ENCODE data around the gene DNM3. TPM values are rescaled to one million over a fixed set of nuclear protein-coding genes. Genes with fewer than 3 reads are reported as not detected.

The DNM3 gene
- total and polyA plus RNA-seq, 9 donors = 3.1 to 6.5 (median 4.4) TPM

- no peaks in the 10 kb centered on the region for H3K9me3 ChIP-seq
- H3K36me3 ChIP-seq = no peaks in the 10 kb centered on the region
- no peak overlapping the region for H3K4me3 ChIP-seq
- DNase-seq = no peak
- H3K4me1 ChIP-seq (ENCODE audit: insufficient read depth) = peaks cover 6% of the 10 kb centered on the region
- no peaks in the 10 kb centered on the region for H3K27me3 ChIP-seq
- H3K27ac ChIP-seq = no peak overlapping the region
- intact Hi-C loops (cut with DNase I) = loop anchor here in 1 of 4 donors (10.0 kb wide), 1 partner anchor 208 kb away; no protein-coding TSS in a partner anchor
- TF ChIP-seq POLR2A (IDR thresholded peaks at IDR 0.05) (no peak), EP300 (IDR thresholded peaks at IDR 0.05) (no peak), CTCF (IDR thresholded peaks at IDR 0.05) (no peak)
- 84 to 93% (median 91%) methylated on average over 1 of the region's 1 CpG for WGBS, 3 donors
These were observed 511.1 kb downstream of the DNM3 start for GRCh38 chr1:172352435-172352834.

DNA sequence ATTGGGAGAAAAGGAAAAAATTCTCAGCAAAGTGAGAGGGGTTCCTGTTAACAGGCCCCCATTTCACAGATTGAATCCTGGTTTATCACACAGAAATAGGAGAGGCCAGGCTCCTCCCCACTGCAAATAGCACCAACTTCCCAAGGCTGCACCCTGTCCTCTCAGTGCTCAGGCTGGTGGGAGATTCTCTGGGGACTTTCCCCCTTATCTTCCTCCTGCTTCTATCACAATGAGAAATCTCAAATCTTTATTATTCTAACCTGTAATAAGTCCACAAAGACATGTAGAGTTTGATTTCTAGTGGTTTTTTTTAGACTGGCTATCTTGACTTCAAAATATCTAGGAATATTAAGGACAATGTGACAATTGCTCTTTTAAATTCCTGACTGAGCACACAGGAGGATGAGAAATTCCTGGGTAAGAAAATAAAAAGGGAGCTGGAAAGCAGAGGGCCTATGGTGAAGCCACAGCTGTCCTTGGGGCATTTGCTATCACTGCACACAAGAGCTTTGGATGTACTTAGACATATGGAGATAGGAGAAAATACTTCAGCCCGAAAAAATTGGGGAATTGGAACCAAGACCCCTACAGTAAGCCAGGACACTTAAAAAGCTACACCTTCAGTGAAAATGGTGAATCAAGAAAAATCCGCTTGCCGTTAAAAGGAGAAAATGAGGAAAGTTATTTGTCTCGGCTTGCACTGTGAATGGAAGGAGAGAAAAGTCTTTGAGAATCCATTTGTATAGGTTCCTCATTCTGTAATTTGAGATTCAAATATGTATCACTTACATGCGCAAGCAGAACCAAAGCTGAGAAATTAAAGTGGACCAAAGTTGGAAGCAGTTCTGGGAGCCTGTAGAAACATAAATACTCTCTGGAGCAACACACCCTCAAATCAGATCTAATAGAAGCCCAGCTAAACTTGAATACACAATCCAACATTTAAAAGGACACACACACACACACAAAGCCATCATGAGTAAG lies 513.3 kb downstream of the DNM3 start:
- peaks cover 11% of the 10 kb centered on the region for H3K4me1 ChIP-seq (ENCODE audit: insufficient read depth)
- H3K4me3 ChIP-seq = no peak overlapping the region
- no peak overlapping the region for H3K27ac ChIP-seq
- no peaks in the 10 kb centered on the region for H3K9me3 ChIP-seq
- DNase-seq = no peak
- H3K27me3 ChIP-seq = no peaks in the 10 kb centered on the region
- intact Hi-C loops (cut with DNase I) = loop anchor here in 1 of 4 donors (10.0 kb wide), 1 partner anchor 210 kb away; no protein-coding TSS in a partner anchor
- no peak for TF ChIP-seq CTCF (IDR thresholded peaks at IDR 0.05)
- no peak for TF ChIP-seq EP300 (IDR thresholded peaks at IDR 0.05)
- no peak for TF ChIP-seq POLR2A (IDR thresholded peaks at IDR 0.05)
- WGBS, 3 donors = 84 to 86% (median 85%) methylated on average over 5 of the region's 5 CpGs
- H3K36me3 ChIP-seq = no peaks in the 10 kb centered on the region

GRCh38 chr1:172356620-172357019 lies 515.3 kb downstream of the DNM3 start:
- peak overlapping the region in 1 of 2 donors; percentile 1 for H3K27ac ChIP-seq
- no peak for TF ChIP-seq CTCF (IDR thresholded peaks at IDR 0.05)
- no peak for TF ChIP-seq EP300 (IDR thresholded peaks at IDR 0.05)
- no peak for TF ChIP-seq POLR2A (IDR thresholded peaks at IDR 0.05)
- no peaks in the 10 kb centered on the region for H3K36me3 ChIP-seq
- no peaks in the 10 kb centered on the region for H3K27me3 ChIP-seq
- intact Hi-C loops (cut with DNase I) = loop anchor here in 1 of 4 donors (10.0 kb wide), 1 partner anchor 212 kb away; no protein-coding TSS in a partner anchor
- H3K4me1 ChIP-seq (ENCODE audit: insufficient read depth) = peaks cover 14% of the 10 kb centered on the region
- H3K9me3 ChIP-seq = no peaks in the 10 kb centered on the region
- H3K4me3 ChIP-seq = no peak overlapping the region
- DNase-seq = peak in 2 of 5 donors; percentile 26 to 42

DNA sequence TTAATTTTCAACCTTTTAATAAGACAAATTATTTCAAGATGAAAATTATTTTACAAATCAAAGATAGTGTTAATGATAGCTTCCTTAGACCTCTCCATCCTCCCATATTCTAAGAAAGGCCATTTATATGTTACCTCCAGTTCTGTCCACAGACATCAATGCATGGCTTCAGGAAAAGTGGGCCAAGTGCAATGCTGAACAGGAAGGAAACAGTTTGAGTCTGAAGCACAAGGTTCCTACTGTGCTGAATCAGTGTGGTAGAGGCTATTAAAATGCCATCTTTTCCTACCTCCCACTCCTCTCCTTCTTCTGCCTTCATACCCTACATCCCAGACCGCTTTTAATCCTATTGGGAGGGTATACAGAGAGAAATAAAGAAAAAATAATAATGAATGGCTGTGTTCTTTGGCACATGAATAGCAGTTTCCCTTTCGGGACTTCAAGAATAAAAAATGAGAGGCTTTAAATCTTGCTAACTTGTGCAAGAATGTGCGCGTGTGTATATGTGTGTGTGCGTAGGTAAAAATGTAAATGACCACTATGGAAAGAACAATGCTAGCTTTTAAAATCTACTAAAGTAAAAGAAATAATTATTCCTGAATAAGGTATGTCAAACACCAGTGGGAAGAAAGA lies 516.6 kb downstream of the DNM3 start:
- Histone ChIP-seq H3K27me3 (no peaks in the 10 kb centered on the region), H3K9me3 (no peaks in the 10 kb centered on the region), H3K36me3 (no peaks in the 10 kb centered on the region), H3K27ac (peak overlapping the region in 1 of 2 donors; percentile 58), H3K4me3 (peak overlapping the region; percentile 19), H3K4me1 (ENCODE audit: insufficient read depth) (peaks cover 10% of the 10 kb centered on the region)
- TF ChIP-seq POLR2A (IDR thresholded peaks at IDR 0.05) (no peak), CTCF (IDR thresholded peaks at IDR 0.05) (no peak), EP300 (IDR thresholded peaks at IDR 0.05) (no peak)
- no peak for DNase-seq
- WGBS, 3 donors = 8 to 17% (median 11%) methylated on average over 5 of the region's 5 CpGs
- intact Hi-C loops (cut with DNase I) = loop anchor here in 1 of 4 donors (10.0 kb wide), 1 partner anchor 213 kb away; no protein-coding TSS in a partner anchor
